ENCODE data around the gene AGAP1.

Gene AGAP1

DNA sequence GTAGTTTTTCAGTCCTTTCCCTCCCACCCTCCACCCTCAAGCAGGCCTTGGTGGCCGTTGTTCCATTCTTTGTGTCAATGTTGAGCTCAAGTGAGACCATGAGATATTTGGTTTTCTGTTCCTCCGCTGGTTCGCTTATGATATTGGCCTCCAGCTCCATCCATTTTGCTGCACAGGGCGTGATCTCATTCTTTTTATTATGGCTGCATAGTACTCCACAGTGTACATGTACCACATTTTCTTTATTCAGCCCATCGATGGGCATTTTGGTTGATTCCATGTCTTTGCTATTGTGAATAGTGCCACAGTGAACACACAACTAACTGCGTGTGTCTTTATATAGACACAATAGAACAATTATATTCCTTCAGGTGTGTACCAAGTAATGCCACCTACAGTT is 14.1 kb downstream of the AGAP1 start:
- no peak for DNase-seq (ENCODE audit: low read depth in 1 of 2, low spot score in 1 of 2)

DNA sequence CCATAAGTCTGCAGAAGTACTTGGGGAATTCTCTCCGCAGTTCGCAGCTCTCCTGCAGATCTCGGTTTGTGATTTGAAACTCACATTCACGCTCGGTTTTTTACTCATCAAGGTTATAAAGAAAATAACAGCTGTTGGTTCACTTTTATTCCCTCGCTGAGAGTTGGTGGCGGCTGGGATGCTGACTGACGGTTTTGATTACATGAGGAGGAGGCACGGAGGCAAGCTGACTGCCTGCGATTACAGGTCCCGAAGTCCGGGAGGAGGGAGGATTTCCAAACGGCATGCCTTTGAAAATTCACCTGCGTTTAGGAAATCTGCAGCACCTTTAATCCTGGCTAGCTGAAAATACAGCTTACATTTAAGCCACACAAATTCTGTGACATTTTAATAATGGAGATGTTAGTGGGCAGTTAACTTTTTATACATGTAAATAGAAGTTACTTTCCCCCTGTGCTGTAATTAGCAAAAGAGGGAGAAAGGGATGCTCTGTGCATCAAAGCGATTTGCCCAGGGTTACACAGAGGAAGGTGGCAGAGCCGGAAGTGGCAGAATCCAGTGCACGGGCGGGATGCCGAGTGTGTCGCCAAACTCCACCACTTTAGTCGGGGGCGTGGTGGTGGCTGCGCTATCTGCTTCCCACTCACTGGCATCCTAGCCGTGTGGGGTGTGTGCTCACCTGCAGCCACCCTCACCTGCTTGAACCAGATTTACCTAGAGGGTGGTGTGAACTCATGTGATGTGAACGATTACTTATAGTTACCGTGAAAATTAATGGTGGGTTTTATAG is 14.7 kb downstream of the AGAP1 start:
- DNase-seq (ENCODE audit: low read depth in 1 of 2, low spot score in 1 of 2), result no peak

- no peak for DNase-seq (ENCODE audit: low read depth in 1 of 2, low spot score in 1 of 2)
Observed at GRCh38 chr2:235510318-235510717, 16.5 kb downstream of the AGAP1 start.

DNA sequence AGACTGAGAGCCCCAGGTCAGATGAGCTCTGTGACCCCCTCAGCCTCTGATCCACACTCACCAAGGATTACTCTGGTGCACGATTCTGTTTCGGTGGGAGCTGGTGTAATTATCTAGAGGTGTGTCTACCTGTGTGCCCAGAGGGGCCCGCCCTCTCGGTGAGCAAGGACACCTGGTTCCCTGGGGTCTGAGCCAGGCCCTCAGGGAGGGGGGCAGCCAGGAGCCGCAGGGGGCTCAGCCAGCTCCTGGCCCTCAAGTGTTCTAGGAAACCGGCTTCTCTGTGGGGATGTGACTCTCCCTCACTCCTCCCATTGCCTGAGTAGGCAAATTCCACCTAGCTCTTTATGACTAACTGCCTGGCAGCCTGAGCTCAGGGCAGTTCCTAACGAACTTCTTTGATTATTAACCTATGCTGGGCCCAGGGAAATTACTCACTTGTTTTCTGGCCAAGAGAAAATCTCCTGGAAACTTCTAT is 17.4 kb downstream of the AGAP1 start:
- no peak for DNase-seq (ENCODE audit: low read depth in 1 of 2, low spot score in 1 of 2)

DNA sequence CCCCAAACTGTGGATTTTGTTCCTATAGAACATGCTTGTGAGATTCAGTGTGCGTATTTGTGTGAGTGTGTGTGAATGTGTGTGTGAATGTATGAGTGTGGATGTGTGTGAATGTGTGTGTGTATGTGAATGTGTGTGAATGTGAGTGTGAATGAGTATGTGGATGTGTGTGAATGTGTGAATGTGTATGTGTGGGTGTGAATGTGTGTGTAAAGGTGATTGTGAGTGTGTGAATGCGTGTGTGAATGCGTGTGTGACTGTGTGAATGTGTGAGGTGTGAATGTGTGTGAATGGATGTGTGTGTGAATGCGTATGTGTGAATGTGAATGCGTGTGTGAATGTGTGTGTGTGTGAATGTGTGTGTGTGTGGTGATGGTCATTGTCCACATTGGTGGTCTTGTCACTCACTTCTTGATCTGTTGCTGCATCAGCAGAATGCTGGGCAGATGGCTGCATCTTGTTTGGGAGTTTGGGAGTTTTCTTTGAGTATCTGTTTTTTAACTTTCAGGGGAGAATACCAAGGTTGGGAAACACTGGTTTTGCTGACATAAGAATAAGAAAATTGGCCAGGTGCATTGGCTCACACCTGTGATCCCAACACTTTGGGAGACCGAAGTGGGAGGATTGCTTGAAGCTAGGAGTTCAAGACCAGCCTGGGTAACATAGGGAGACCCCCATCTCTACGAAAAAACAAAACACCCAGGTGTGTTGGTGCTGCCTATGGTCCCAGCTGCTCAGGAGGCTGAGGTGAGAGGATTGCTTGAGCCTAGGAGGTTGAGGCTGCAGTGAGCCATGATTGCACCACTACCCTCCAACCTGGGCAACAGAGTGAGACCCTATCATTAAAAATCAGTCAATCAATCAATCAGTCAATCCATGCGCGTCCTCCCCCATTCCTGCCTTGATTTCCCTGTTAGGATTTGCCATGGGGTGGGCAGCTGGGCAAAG is 18.2 kb downstream of the AGAP1 start:
- DNase-seq (ENCODE audit: low read depth in 1 of 2, low spot score in 1 of 2), result no peak

DNA sequence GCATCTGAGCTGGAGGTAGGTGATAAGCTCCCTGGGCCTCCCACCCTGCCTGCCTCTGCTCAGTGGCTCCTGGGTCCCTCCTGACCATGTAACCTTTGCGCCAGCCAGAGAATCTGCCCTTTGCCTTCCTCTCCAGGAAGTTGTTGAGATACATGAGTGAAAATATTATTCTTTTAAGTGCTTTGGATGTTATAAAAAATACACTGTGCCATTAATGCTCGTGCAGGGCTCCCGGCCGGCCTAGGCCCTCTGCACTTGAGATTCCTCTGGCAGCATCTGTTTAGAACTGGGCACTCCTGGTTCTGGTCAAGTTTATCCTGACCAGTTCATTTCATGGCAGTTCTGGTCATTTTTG is 18.8 kb downstream of the AGAP1 start:
- DNase-seq (ENCODE audit: low read depth in 1 of 2, low spot score in 1 of 2), result no peak

- no peak for DNase-seq (ENCODE audit: low read depth in 1 of 2, low spot score in 1 of 2)
Observed at GRCh38 chr2:235513984-235514626, 20.3 kb downstream of the AGAP1 start.

- no peak for DNase-seq (ENCODE audit: low read depth in 1 of 2, low spot score in 1 of 2)
Observed at GRCh38 chr2:235514627-235515363, 21.0 kb downstream of the AGAP1 start.

DNA sequence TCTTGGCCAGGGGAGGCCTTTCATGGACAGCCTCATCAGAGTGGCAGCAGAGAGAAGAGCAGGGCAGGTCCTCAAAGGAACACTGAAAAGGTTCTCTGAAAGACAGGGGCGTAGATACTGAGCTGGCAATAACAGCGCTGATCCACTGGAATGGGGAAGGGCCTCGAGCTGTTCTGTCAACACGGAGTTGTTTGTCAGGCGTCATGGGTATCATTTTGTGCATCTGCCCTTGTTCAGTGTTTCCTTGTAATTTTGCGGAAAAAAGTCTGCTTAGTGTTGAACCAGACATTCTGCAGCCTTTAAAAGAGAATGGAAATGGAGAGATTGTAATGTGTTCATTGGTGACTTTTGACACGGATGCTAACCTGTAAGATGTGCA is 21.5 kb downstream of the AGAP1 start:
- no peak for DNase-seq (ENCODE audit: low read depth in 1 of 2, low spot score in 1 of 2)

DNA sequence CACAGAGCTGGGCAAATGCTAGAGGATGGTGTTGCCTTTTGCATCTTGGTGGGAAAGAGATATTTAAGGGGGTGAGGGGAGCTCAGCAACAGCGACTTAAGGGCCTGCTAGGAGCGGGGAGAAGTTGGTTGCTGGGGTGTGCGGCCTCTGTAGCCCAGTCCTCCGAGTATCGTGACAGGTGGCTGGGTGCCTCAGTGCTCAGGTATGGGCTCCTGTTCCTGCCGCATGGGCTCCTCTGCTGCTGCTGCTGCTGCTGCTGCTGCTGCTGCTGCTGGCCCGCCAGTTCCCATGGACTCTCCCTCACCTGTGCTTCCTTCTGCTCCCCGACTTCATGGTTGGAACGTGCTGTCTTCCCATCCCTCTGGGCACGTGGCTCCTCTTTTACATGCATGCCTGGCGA is 22.0 kb downstream of the AGAP1 start:
- no peak for DNase-seq (ENCODE audit: low read depth in 1 of 2, low spot score in 1 of 2)

GRCh38 chr2:235516257-235516656 is 22.4 kb downstream of the AGAP1 start:
- DNase-seq (ENCODE audit: low read depth in 1 of 2, low spot score in 1 of 2), result no peak

- no peak for DNase-seq (ENCODE audit: low read depth in 1 of 2, low spot score in 1 of 2)
Observed at GRCh38 chr2:235518322-235519090, 24.7 kb downstream of the AGAP1 start.

- no peak for DNase-seq (ENCODE audit: low read depth in 1 of 2, low spot score in 1 of 2)
Observed at GRCh38 chr2:235520787-235521186, 26.9 kb downstream of the AGAP1 start.

DNA sequence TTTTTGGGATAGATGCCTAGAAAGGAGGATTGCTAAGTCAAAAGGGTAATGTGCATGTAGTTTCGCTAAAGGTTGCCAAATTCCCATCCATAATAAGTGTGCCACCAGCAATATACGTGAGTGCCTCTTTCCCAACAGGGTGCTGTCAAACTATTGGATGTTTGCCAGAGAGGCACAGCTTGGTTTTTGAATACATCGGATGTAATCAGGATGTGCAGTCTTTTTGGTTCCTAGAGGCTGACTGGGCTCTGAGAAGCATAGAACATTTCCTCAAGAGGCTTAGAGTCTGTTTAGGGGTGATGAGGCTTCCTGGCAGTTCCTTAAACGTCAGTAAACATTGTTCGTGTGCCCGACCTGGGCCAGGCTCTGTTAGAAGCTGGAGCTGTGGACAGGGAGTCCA is 28.0 kb downstream of the AGAP1 start:
- DNase-seq (ENCODE audit: low read depth in 1 of 2, low spot score in 1 of 2), result no peak

DNA sequence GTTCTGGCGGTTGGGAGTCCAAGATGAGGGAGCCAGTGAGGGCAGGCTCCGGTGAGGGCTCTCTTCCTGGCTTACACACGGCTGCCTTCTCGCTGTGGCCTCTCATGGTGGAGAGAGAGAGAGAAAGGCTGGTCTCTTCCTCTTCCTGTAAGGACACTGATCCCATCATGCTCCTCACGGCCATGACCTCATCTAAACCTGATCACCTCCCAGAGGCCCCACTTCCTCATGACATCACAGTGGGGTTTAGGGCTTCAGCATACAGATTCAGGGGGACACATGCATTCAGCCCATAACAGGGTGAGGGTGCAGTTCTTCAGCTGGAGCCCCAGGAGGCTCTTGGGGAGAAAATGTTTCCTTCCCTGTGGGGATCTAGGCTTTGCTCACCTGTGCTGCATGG is 29.2 kb downstream of the AGAP1 start:
- no peak for DNase-seq (ENCODE audit: low read depth in 1 of 2, low spot score in 1 of 2)

DNA sequence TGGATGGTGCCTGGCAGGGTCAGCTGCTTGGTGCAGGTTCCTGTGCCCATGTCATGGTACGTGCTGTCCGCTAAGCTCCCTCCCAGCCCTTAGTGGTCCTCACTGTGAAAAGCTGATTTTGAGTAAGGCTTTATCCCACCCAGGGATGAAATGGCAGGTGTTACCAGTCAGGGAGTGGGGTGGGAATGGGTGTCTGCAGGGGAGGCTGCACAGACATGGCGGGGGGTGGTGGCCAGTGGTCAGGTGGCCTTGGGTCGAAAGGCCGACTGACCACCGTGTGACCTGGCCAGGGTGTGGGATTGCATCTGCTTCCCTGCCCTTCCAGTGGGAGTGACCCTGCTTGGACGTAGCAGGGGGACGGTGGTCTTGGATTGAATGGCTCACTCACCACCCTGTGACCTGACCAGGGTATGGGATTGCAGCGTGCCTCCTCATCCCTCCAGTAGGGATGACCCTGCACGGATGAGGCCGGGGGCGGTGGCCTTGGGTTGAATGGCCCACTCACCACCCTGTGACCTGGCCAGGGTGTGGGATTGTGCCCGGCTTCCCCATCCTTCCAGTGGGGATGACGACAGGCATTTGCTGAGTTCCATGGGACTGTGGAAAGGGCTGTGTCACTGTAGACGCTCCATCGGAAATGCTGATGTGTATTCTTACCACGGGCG is 29.8 kb downstream of the AGAP1 start:
- no peak for DNase-seq (ENCODE audit: low read depth in 1 of 2, low spot score in 1 of 2)

- DNase-seq (ENCODE audit: low read depth in 1 of 2, low spot score in 1 of 2), result no peak
Observed at GRCh38 chr2:235526166-235526565, 32.3 kb downstream of the AGAP1 start.

GRCh38 chr2:235527806-235528469 is 34.1 kb downstream of the AGAP1 start:
- DNase-seq (ENCODE audit: low read depth in 1 of 2, low spot score in 1 of 2), result no peak

- DNase-seq (ENCODE audit: low read depth in 1 of 2, low spot score in 1 of 2), result no peak
Observed at GRCh38 chr2:235529621-235530020, 35.8 kb downstream of the AGAP1 start.
